ENCODE measurements around the gene OR51G2.

The OR51G2 gene

GRCh38 chr11:4863876-4864275 is 55.3 kb downstream of the OR51G2 start:
- no peak for DNase-seq (ENCODE audit: low read depth in 2 of 2)
